ENCODE data around the gene KCNQ5.

DNA sequence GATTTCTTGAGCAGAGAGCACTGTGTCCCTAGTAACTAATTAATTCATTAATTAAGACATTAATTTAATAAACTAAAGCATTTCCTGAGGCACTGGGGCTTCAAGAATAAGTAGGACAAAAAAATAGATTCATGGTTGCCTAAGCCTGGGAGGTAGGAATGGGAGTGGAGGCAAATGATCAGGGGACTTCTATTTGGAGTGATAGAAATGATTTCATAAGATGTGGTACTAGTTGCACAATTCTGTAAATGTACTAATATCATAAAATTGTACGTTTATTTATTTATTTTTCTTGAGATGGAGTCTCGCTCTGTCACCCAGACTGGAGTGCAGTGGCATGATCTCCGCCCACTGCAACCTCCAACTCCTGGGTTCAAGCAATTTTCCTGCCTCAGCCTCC lies 316.2 kb downstream of the KCNQ5 start:
- TF ChIP-seq, protein P1, sequence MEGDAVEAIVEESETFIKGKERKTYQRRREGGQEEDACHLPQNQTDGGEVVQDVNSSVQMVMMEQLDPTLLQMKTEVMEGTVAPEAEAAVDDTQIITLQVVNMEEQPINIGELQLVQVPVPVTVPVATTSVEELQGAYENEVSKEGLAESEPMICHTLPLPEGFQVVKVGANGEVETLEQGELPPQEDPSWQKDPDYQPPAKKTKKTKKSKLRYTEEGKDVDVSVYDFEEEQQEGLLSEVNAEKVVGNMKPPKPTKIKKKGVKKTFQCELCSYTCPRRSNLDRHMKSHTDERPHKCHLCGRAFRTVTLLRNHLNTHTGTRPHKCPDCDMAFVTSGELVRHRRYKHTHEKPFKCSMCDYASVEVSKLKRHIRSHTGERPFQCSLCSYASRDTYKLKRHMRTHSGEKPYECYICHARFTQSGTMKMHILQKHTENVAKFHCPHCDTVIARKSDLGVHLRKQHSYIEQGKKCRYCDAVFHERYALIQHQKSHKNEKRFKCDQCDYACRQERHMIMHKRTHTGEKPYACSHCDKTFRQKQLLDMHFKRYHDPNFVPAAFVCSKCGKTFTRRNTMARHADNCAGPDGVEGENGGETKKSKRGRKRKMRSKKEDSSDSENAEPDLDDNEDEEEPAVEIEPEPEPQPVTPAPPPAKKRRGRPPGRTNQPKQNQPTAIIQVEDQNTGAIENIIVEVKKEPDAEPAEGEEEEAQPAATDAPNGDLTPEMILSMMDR (IDR thresholded peaks at IDR 0.05; ENCODE audit: insufficient read depth, low read length, poor library complexity, severe bottlenecking): no peak
- TF ChIP-seq EZH2phosphoT487 (conservative IDR thresholded peaks at IDR 0.05; ENCODE audit: low read length): no peak

Data from SU-DHL-6 (cell line).